Bronchial epithelial cell (primary cell): Measurements from ENCODE around the gene ZNF853. TPM values are rescaled to one million over a fixed set of nuclear protein-coding genes. Genes with fewer than 3 reads are reported as not detected.

Source experiments
- DNase-seq: peaks from one replicate; pipeline ENCODE4 v3.0.0-alpha.2; 2010; ENCODE audit warnings: low read depth
- FAIRE-seq: peaks from 2 replicates; lab custom pipeline; 2011; peaks lifted over from hg19 to GRCh38; lab: Jason Lieb, UNC
- H3K27me3 ChIP-seq: 2 replicates; pipeline ENCODE4 v1.5.1; 2011; ENCODE audit warnings: low read length; ENCODE audit not compliant: control insufficient read depth, insufficient read depth
- H3K36me3 ChIP-seq: 2 replicates; pipeline ENCODE4 v1.5.1; 2011; ENCODE audit warnings: low read length; ENCODE audit not compliant: control insufficient read depth, insufficient read depth
- H3K4me3 ChIP-seq: 2 replicates; pipeline ENCODE4 v1.5.1; 2011; ENCODE audit warnings: mild to moderate bottlenecking, low read depth, low read length, control low read depth
- CTCF ChIP-seq: IDR thresholded peaks from 2 replicates; pipeline ENCODE4 v1.5.1; 2011; ENCODE audit warnings: mild to moderate bottlenecking, moderate library complexity, low read length, control low read depth, inconsistent platforms; ENCODE audit not compliant: insufficient read depth, severe bottlenecking
- total RNA-seq: library from RNA; depleted of rRNA; stranded (reverse); fragments of >200 nt; gene quantifications from 2 replicates; pipeline ENCODE4 v1.2.1, GENCODE V29; 2014

ZNF853 gene
- total RNA-seq, 1 donor from 2014 or later, result 0.53 TPM

DNA sequence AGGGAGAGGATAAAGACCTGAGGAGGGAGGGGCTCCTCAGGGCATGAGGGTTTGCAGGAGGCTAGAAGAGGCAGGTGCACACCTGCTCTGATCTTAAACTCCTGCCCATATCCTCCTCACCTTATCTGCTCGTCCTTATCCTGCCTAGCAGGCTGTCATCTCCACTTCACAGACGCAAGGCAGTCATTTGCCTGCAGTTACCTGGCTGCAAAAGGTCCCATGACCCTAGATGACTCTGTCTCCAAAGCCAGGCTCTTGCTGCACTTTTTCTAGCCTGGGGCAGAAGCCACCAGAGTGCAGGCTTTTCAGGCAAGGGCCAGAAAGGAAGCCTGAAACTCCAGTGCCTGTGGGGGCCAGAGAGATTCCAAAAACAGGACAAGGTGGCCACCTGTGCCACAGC, 1.7 kb upstream of the ZNF853 start:
- no peak for TF ChIP-seq CTCF
- H3K4me3 ChIP-seq, result no peak overlapping the region
- no peaks in the 10 kb centered on the region for H3K36me3 ChIP-seq
- DNase-seq, result no peak
- H3K27me3 ChIP-seq, result peaks cover 10% of the 10 kb centered on the region
- FAIRE-seq, result no peak

- no peaks in the 10 kb centered on the region for H3K36me3 ChIP-seq
- FAIRE-seq, result no peak
- peak overlapping the region; percentile 23 for H3K4me3 ChIP-seq
- no peak for TF ChIP-seq CTCF
- H3K27me3 ChIP-seq, result peaks cover 10% of the 10 kb centered on the region
- DNase-seq, result no peak
These were observed 529 bp downstream of the ZNF853 start for GRCh38 chr7:6615723-6616555.

DNA sequence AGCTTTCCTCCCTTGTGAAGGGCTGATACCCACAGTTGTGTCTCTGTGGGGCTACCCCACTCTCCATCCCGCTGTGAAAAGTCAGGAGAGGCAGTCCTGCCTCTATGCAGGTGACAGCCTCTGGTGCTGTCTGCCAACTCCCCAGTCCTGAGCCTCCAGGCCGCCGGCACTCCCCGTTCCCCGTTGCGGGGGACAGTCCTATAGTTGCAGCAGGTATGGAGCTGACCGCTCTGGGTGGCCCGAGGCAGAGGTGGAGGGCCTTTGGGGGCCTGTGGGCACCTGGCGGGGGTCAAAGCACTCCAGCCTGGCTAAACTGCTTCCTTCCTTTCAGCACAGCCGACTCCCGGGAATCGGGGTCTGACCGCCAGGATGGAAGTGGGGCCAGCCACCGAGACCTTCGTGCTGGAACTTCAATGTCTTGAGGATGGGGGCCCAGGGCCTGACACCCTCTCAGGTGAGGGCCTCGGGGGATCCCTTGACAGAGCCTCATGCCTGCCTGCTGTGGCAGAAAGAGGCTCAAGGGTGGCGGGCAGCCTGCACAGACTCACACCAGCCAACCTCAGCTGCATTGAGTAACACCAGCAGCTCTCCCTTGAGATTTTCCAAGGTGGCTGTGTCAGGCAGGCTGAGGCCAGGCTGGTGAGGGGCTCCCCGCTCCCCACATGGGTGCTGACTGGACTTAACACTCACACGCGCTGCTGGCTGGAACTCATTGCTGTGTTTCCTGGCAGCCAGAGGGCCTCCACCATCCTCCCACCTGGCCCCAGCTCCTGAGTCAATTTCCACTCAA, 1.6 kb downstream of the ZNF853 start:
- no peaks in the 10 kb centered on the region for H3K36me3 ChIP-seq
- peaks cover 10% of the 10 kb centered on the region for H3K27me3 ChIP-seq
- no peak for TF ChIP-seq CTCF
- FAIRE-seq (no peak), DNase-seq (no peak)
- no peak overlapping the region for H3K4me3 ChIP-seq

GRCh38 chr7:6618621-6619020, 3.2 kb downstream of the ZNF853 start:
- no peak for FAIRE-seq
- H3K4me3 ChIP-seq, result no peak overlapping the region
- TF ChIP-seq CTCF, result no peak
- no peaks in the 10 kb centered on the region for H3K36me3 ChIP-seq
- DNase-seq, result no peak
- H3K27me3 ChIP-seq, result peaks cover 10% of the 10 kb centered on the region

- Histone ChIP-seq H3K36me3 (no peaks in the 10 kb centered on the region), H3K27me3 (peaks cover 7% of the 10 kb centered on the region), H3K4me3 (no peak overlapping the region)
- FAIRE-seq (no peak), DNase-seq (no peak)
- TF ChIP-seq CTCF, result no peak
These were observed 4.6 kb downstream of the ZNF853 start for GRCh38 chr7:6619961-6620360.
